IMR-90 (cell line): ENCODE measurements around the gene PPA2. TPM values are rescaled to one million over a fixed set of nuclear protein-coding genes. Genes with fewer than 3 reads are reported as not detected.

Experiments used
- ATAC-seq: fragments of 200-7000 bp; cut with Tn5 transposase; 2 replicates; pipeline ENCODE4 v1.9.1; 2020; ENCODE audit warnings: low read depth, mild to moderate bottlenecking, moderate library complexity
- BruUV-seq: library from RNA; stranded (reverse); fragments of 400-500 nt; replicated peaks from 2 replicates; lab custom pipeline; 2021; lab: Mats Ljungman, UMichigan
- CTCF ChIA-PET: fragments of 300-600 bp; formaldehyde crosslinking; extraction: SDS; loops from one replicate; lab custom pipeline; 2021; ENCODE audit warnings: antibody characterized with exemption; lab: Yijun Ruan, JAX
- POLR2A ChIA-PET: fragments of 300-600 bp; sonication (Branson Sonifier 250); formaldehyde crosslinking; loops from one replicate; lab custom pipeline; 2022; ENCODE audit warnings: antibody characterized with exemption; ENCODE audit not compliant: unreplicated experiment; lab: Charles Lee
- DNase-seq: peaks from one replicate; pipeline ENCODE4 v3.0.0; 2013
- H2AFZ ChIP-seq: replicated peaks from 2 replicates; pipeline ENCODE3; 2013; ENCODE audit warnings: low read length, mild to moderate bottlenecking; ENCODE audit not compliant: poor library complexity
- H2AK5ac ChIP-seq: 2 replicates; pipeline ENCODE4 v1.6.1; 2013; ENCODE audit warnings: low read depth, low read length, inconsistent platforms
- H2AK9ac ChIP-seq: replicated peaks from 2 replicates; pipeline ENCODE3; 2013; ENCODE audit warnings: mild to moderate bottlenecking, low read depth, low read length, moderate library complexity; ENCODE audit not compliant: poor library complexity
- H2BK120ac ChIP-seq: 2 replicates; pipeline ENCODE4 v1.6.1; 2013; ENCODE audit warnings: low read depth, low read length, inconsistent platforms
- H2BK15ac ChIP-seq: 3 replicates; pipeline ENCODE4 v1.6.1; 2013; ENCODE audit warnings: low read depth, low read length, inconsistent platforms
- H2BK20ac ChIP-seq: 2 replicates; pipeline ENCODE4 v1.6.1; 2013; ENCODE audit warnings: low read depth, mild to moderate bottlenecking, inconsistent platforms, low read length, moderate library complexity
- H2BK5ac ChIP-seq: 2 replicates; pipeline ENCODE4 v1.6.1; 2013; ENCODE audit warnings: mild to moderate bottlenecking, low read depth, low read length, inconsistent platforms; ENCODE audit not compliant: poor library complexity, severe bottlenecking
- H3K14ac ChIP-seq: replicated peaks from 2 replicates; pipeline ENCODE4 v1.6.1; 2013; ENCODE audit warnings: low read depth, low read length, inconsistent platforms
- H3K18ac ChIP-seq: 2 replicates; pipeline ENCODE4 v1.6.1; 2013; ENCODE audit warnings: low read depth, low read length, control low read depth
- H3K23ac ChIP-seq: 2 replicates; pipeline ENCODE4 v1.6.1; 2013; ENCODE audit warnings: low read depth, low read length, inconsistent platforms
- H3K27ac ChIP-seq: 2 replicates; pipeline ENCODE4 v1.5.1; 2013; ENCODE audit warnings: mild to moderate bottlenecking, control low read depth, low read length; ENCODE audit not compliant: insufficient read depth
- H3K27me3 ChIP-seq: 2 replicates; pipeline ENCODE4 v1.6.1; 2013; ENCODE audit warnings: low read length; ENCODE audit not compliant: control insufficient read depth, insufficient read depth
- H3K36me3 ChIP-seq: 2 replicates; pipeline ENCODE4 v1.6.1; 2013; ENCODE audit warnings: low read length, mixed read lengths; ENCODE audit not compliant: control insufficient read depth, insufficient read depth
- H3K4ac ChIP-seq: 2 replicates; pipeline ENCODE4 v1.6.1; 2013; ENCODE audit warnings: low read depth, low read length, inconsistent platforms
- H3K4me1 ChIP-seq: 2 replicates; pipeline ENCODE4 v1.6.1; 2013; ENCODE audit warnings: low read length, mixed read lengths; ENCODE audit not compliant: control insufficient read depth, insufficient read depth
- H3K4me2 ChIP-seq: 2 replicates; pipeline ENCODE4 v1.6.1; 2013; ENCODE audit warnings: low read depth, mild to moderate bottlenecking, control low read depth, low read length, moderate library complexity
- H3K4me3 ChIP-seq: 2 replicates; pipeline ENCODE4 v1.5.1; 2013; ENCODE audit warnings: low read depth, mild to moderate bottlenecking, control low read depth, low read length, moderate library complexity; ENCODE audit not compliant: insufficient read depth
- H3K56ac ChIP-seq: 2 replicates; pipeline ENCODE4 v1.6.1; 2013; ENCODE audit warnings: low read length, inconsistent platforms; ENCODE audit not compliant: insufficient read depth; ENCODE audit errors: extremely low read depth
- H3K79me1 ChIP-seq, 2 experiments: 2 replicates each; pipeline ENCODE4 v1.6.1; 2013; ENCODE audit warnings: low read length in 2 of 2, inconsistent platforms in 1 of 2, low read depth in 1 of 2
- H3K9ac ChIP-seq: 2 replicates; pipeline ENCODE4 v1.6.1; 2013; ENCODE audit warnings: low read depth, low read length, control low read depth
- H3K9me1 ChIP-seq: 2 replicates; pipeline ENCODE4 v1.6.1; 2013; ENCODE audit warnings: low read length, inconsistent platforms; ENCODE audit not compliant: insufficient read depth
- H3K9me3 ChIP-seq: 2 replicates; pipeline ENCODE4 v1.6.1; 2013; ENCODE audit warnings: low read length; ENCODE audit not compliant: control insufficient read depth, insufficient read depth
- H4K20me1 ChIP-seq: 2 replicates; pipeline ENCODE4 v1.6.1; 2013; ENCODE audit warnings: low read length, inconsistent platforms; ENCODE audit not compliant: insufficient read depth
- H4K5ac ChIP-seq: 2 replicates; pipeline ENCODE4 v1.6.1; 2013; ENCODE audit warnings: mild to moderate bottlenecking, low read depth, low read length, control low read depth
- H4K8ac ChIP-seq, 2 experiments: 2 replicates each; pipeline ENCODE4 v1.6.1; 2013; ENCODE audit warnings: low read depth in 2 of 2, low read length in 2 of 2, control low read depth in 1 of 2, inconsistent platforms in 1 of 2
- H4K91ac ChIP-seq: 2 replicates; pipeline ENCODE4 v1.6.1; 2013; ENCODE audit warnings: low read depth, low read length, inconsistent platforms; ENCODE audit not compliant: insufficient read depth
- BHLHE40 ChIP-seq: fragments of 150-350 bp; IDR thresholded peaks from 2 replicates; pipeline ENCODE4 v1.6.1; 2016; ENCODE audit warnings: mild to moderate bottlenecking, low read depth, low read length
- CEBPB ChIP-seq: IDR thresholded peaks from 2 replicates; pipeline ENCODE4 v1.6.1; 2012; ENCODE audit warnings: low read depth, low read length, improper control_type of control experiment
- CHD1 ChIP-seq: IDR thresholded peaks from 2 replicates; pipeline ENCODE4 v1.6.1; 2012; ENCODE audit warnings: low read depth, low read length, improper control_type of control experiment
- CTCF ChIP-seq: conservative IDR thresholded peaks from 2 replicates; pipeline ENCODE4 v1.5.1; 2012; ENCODE audit warnings: mild to moderate bottlenecking, low read depth, low read length, improper control_type of control experiment
- FOS ChIP-seq: fragments of 150-350 bp; IDR thresholded peaks from 2 replicates; pipeline ENCODE4 v1.6.1; 2016; ENCODE audit warnings: low read depth, low read length
- MAFK ChIP-seq: IDR thresholded peaks from 2 replicates; pipeline ENCODE4 v1.6.1; 2012; ENCODE audit warnings: low read depth, low read length, improper control_type of control experiment
- MAZ ChIP-seq: IDR thresholded peaks from 2 replicates; pipeline ENCODE4 v1.6.1; 2012; ENCODE audit warnings: low read depth, mild to moderate bottlenecking, low read length, improper control_type of control experiment, moderate library complexity, borderline replicate concordance
- MXI1 ChIP-seq: IDR thresholded peaks from 2 replicates; pipeline ENCODE4 v1.6.1; 2012; ENCODE audit warnings: low read depth, mild to moderate bottlenecking, low read length, moderate library complexity, borderline replicate concordance
- NFE2L2 ChIP-seq: fragments of 150-350 bp; IDR thresholded peaks from 2 replicates; pipeline ENCODE4 v1.6.1; 2016; ENCODE audit warnings: low read depth, mild to moderate bottlenecking, low read length
- POLR2A ChIP-seq: IDR thresholded peaks from 2 replicates; pipeline ENCODE4 v1.6.1; 2012; ENCODE audit warnings: mild to moderate bottlenecking, low read depth, low read length
- RAD21 ChIP-seq: IDR thresholded peaks from 2 replicates; pipeline ENCODE4 v1.6.1; 2012; ENCODE audit warnings: low read length, improper control_type of control experiment
- RCOR1 ChIP-seq: IDR thresholded peaks from 2 replicates; pipeline ENCODE4 v1.6.1; 2012; ENCODE audit warnings: mild to moderate bottlenecking, low read length, improper control_type of control experiment; ENCODE audit not compliant: insufficient replicate concordance
- RFX5 ChIP-seq: IDR thresholded peaks from 2 replicates; pipeline ENCODE4 v1.8.0; 2012; ENCODE audit warnings: low read depth, mild to moderate bottlenecking, low read length, moderate library complexity
- SMC3 ChIP-seq: fragments of 150-350 bp; IDR thresholded peaks from 2 replicates; pipeline ENCODE4 v1.6.1; 2016; ENCODE audit warnings: low read depth, mild to moderate bottlenecking, antibody characterized with exemption, low read length, moderate library complexity
- USF2 ChIP-seq: fragments of 150-350 bp; IDR thresholded peaks from 2 replicates; pipeline ENCODE4 v1.6.1; 2017; ENCODE audit warnings: mild to moderate bottlenecking, antibody characterized with exemption, low read length, low read depth
- WGBS, 2 experiments: methylation state at CpG; one replicate each; pipeline versions ENCODE4 v1.1.5 to v1.1.7; 2013; ENCODE audit warnings: missing lambda C conversion rate in 2 of 2; ENCODE audit not compliant: insufficient read length in 1 of 2; ENCODE audit errors: extremely low coverage in 2 of 2; 5-methylcytosine and 5-hydroxymethylcytosine counted together
- dilution Hi-C: fragments of 300-500 bp; cut with HindIII; formaldehyde crosslinking; loops from one replicate; pipeline ENCODE4 v1.14.3; 2018; ENCODE audit warnings: low sequenced_read_pairs; ENCODE audit not compliant: unreplicated experiment
- in situ Hi-C: fragments of 300-500 bp; cut with MboI; formaldehyde crosslinking; loops from 3 replicates; pipeline ENCODE4 v1.14.3; 2019; ENCODE audit warnings: low sequenced_read_pairs, inconsistent platforms, mixed read lengths
- intact Hi-C: fragments of 100-400 bp; cut with micrococcal nuclease; formaldehyde crosslinking; loops from 2 replicates; pipeline ENCODE4 v1.10.0; 2022
- polyA plus RNA-seq, 3 experiments: library from polyadenylated mRNA; depleted of rRNA; stranded (reverse); fragments of >200 nt; gene quantifications; 2 replicates each; pipeline ENCODE4 v1.2.3, GENCODE V29; 2012; ENCODE audit warnings: low replicate concordance in 1 of 3
- total RNA-seq: library from RNA; depleted of rRNA; stranded (reverse); fragments of >200 nt; gene quantifications from 2 replicates; pipeline ENCODE4 v1.2.3, GENCODE V29; 2012
- TF ChIP-seq, protein P1 (sequence below): fragments of 150-350 bp; IDR thresholded peaks from 2 replicates; pipeline ENCODE4 v1.6.1; 2016; ENCODE audit warnings: low read depth, mild to moderate bottlenecking, low read length, moderate library complexity, borderline replicate concordance

Gene PPA2
- total and polyA plus RNA-seq, 2 of the 4 experiments (the other 2 are of a cell fraction), result 43.1 to 52.5 TPM

- POLR2A ChIA-PET, result no interaction called here
- H3K4me2 ChIP-seq, result peak overlapping the region; percentile 77
- H2AK5ac ChIP-seq, result no peak overlapping the region
- H3K27me3 ChIP-seq, result no peaks in the 10 kb centered on the region
- no peak overlapping the region for H4K91ac ChIP-seq
- no peak overlapping the region for H3K4ac ChIP-seq
- H2BK20ac ChIP-seq, result no peak overlapping the region
- no peak overlapping the region for H2BK120ac ChIP-seq
- no peak overlapping the region for H4K8ac ChIP-seq
- no peaks in the 10 kb centered on the region for H3K9me1 ChIP-seq
- H3K27ac ChIP-seq, result no peak overlapping the region
- in situ Hi-C loops, result no loop called here
- intact Hi-C loops, result no loop called here
- peak overlapping the region; percentile 16; the same call in 1 of the 2 replicates for H3K4me3 ChIP-seq
- dilution Hi-C loops, result no loop called here
- no peak overlapping the region for H2AFZ ChIP-seq
- H3K36me3 ChIP-seq, result no peaks in the 10 kb centered on the region
- no peak overlapping the region for H2BK15ac ChIP-seq
- H2AK9ac ChIP-seq, result no peak overlapping the region
- no CpG with 5 or more reads among the region's 8 CpGs for WGBS, 2 experiments
- DNase-seq (peak; percentile 12), ATAC-seq (peak; percentile 76)
- no peak overlapping the region for H3K14ac ChIP-seq
- no peaks in the 10 kb centered on the region for H3K79me1 ChIP-seq
- CTCF ChIA-PET, result no interaction called here
- H3K9me3 ChIP-seq, result no peaks in the 10 kb centered on the region
- H3K56ac ChIP-seq, result no peak overlapping the region
- no peak overlapping the region for H4K5ac ChIP-seq
- H3K4me1 ChIP-seq, result no peaks in the 10 kb centered on the region
- BruUV-seq, result no TSS peak
- no peak overlapping the region for H3K23ac ChIP-seq
- no peak overlapping the region for H3K9ac ChIP-seq
- TF ChIP-seq CTCF (no peak), CEBPB (no peak), RAD21 (no peak), MAZ (no peak), NFE2L2 (no peak), RFX5 (no peak), MAFK (no peak), BHLHE40 (no peak), MXI1 (no peak), SMC3 (no peak), RCOR1 (no peak), POLR2A (no peak), CHD1 (no peak), USF2 (no peak), FOS (no peak)
- TF ChIP-seq, protein P1, sequence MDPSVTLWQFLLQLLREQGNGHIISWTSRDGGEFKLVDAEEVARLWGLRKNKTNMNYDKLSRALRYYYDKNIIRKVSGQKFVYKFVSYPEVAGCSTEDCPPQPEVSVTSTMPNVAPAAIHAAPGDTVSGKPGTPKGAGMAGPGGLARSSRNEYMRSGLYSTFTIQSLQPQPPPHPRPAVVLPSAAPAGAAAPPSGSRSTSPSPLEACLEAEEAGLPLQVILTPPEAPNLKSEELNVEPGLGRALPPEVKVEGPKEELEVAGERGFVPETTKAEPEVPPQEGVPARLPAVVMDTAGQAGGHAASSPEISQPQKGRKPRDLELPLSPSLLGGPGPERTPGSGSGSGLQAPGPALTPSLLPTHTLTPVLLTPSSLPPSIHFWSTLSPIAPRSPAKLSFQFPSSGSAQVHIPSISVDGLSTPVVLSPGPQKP, result no peak
- H4K20me1 ChIP-seq, result no peaks in the 10 kb centered on the region
- no peak overlapping the region for H2BK5ac ChIP-seq
- no peak overlapping the region for H3K18ac ChIP-seq
These were observed 130.5 kb downstream of the PPA2 start for GRCh38 chr4:105343146-105343931.
